HG03025 (cell line): ENCODE data around the gene VAMP2.

ENCODE experiments used
- ATAC-seq: cut with Tn5 transposase; IDR thresholded peaks from one replicate; pipeline ENCODE4 v1.9.1; 2021; ENCODE audit warnings: mild to moderate bottlenecking, moderate library complexity; ENCODE audit not compliant: unreplicated experiment, low FRiP score

Gene VAMP2

DNA sequence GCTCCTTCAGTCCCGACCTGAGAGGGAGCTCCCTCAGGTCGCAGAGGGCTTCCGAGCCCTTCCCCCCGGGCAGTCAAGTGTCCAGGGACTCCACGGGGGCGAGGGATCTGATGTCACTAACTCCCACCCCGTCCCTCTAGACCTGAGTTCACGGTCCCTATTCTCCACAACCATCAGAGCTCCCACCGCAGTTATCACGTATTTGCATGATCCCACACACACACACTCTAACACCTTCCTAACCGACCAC, 6.8 kb downstream of the VAMP2 start:
- ATAC-seq, result no peak

- no peak for ATAC-seq
Observed at GRCh38 chr17:8155231-8155995, 7.3 kb downstream of the VAMP2 start.

DNA sequence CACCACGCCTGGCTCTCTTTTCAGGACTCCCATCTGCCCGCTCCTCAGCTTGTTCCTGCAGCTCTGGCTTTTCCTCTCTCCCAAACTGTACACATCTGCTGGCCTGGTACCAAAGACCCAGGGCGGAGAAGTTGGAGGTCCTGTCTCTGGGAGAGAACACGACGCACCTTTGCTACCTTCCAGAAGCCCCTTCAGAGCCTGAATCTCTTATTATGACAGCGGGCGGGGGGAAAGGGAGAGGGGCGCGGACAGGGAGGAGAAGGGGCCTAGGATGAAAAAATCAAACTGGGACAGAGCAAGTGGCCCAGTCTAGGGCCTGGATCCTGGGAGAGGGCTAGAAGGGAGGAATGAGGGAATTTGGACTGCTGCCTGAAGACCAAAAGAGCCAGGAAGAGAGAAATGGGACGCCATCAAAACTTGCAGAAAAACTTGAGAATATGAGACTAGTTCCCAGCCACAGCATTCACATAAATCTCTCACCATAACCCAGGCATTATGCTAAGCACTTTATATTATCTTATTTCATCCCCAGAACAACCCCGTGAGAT, 8.1 kb downstream of the VAMP2 start:
- ATAC-seq, result no peak

DNA sequence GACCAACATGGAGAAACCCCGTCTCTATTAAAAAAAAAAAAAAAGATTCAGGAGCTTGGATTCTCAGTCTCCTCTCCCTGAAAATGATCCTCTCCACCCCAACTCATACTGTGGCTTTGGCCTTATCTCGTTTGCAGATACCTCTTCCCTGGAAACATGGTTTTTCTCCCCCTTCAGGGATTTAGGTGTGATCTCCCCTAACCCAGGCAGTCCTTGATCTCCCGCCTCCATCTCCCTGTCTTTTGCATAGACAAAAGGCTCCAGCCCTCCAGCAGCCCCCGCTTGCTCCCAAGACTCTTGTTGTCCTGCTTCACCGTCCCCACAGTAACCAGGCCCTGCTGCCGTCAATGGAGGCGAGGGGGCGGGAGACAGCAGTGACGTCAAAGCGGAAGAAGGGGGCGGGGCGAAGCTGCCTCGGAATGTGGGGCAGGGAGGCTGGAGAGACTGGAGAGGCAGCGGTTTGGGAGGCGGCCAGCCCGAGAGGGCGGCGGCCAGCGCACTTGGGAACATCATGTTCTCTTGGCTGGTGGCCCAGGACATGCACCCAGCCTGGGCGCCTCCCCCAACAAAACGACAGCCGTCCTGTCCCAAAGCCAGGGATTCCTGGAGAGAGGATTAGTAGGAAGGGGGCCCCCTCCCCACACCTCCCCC, 8.7 kb downstream of the VAMP2 start:
- no peak for ATAC-seq

DNA sequence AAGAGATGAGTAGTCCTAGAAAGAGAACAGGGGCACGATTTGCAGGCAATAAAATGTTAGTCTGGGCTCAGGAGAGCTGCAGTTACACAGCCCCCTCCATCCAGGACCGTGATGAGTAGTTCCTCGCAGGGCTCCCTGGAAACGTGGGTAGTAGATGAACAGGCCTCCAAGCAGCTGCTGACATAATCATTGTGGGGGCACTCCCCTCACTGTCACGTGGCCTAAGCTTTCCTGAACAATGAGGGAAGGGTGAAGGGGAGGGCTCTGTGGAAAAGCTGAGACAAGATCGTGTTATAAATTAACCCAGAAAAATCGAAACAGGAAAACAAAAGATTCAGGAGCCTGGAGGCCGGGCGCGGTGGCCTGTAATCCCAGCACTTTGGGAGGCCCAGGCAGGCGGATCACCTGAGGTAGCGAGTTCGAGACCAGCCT, 9.2 kb downstream of the VAMP2 start:
- no peak for ATAC-seq

DNA sequence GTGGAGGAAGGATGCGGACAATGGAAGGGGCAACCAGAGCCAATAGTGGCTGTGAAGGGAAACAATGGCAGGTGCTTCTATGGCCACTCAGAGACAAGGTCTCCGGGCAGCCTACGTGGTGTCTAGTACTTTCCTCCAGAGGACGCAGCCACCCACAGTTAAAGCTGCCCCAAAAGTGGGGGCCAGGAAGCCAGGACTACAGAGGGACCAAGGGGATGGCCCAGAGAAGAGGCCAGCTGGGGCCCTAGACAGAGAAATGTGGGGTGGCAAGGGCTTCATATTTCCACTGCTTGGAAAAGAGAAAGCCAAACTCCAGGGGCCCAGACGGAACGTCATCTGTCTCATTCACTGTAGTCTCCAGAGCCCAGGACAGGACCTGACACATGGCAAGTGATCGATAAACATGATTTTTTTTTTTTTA, 9.7 kb downstream of the VAMP2 start:
- no peak for ATAC-seq

- no peak for ATAC-seq
Observed at GRCh38 chr17:8152112-8152775, 10.5 kb downstream of the VAMP2 start, which contains the start of gene PER1. TSS of gene PER1 (minus strand) at chr17:8152404. CDS start at chr17:8150706, 1,698 bp downstream.

GRCh38 chr17:8151641-8152111, 11.1 kb downstream of the VAMP2 start:
- no peak for ATAC-seq

- ATAC-seq, result no peak
Observed at GRCh38 chr17:8151120-8151640, 11.6 kb downstream of the VAMP2 start.

DNA sequence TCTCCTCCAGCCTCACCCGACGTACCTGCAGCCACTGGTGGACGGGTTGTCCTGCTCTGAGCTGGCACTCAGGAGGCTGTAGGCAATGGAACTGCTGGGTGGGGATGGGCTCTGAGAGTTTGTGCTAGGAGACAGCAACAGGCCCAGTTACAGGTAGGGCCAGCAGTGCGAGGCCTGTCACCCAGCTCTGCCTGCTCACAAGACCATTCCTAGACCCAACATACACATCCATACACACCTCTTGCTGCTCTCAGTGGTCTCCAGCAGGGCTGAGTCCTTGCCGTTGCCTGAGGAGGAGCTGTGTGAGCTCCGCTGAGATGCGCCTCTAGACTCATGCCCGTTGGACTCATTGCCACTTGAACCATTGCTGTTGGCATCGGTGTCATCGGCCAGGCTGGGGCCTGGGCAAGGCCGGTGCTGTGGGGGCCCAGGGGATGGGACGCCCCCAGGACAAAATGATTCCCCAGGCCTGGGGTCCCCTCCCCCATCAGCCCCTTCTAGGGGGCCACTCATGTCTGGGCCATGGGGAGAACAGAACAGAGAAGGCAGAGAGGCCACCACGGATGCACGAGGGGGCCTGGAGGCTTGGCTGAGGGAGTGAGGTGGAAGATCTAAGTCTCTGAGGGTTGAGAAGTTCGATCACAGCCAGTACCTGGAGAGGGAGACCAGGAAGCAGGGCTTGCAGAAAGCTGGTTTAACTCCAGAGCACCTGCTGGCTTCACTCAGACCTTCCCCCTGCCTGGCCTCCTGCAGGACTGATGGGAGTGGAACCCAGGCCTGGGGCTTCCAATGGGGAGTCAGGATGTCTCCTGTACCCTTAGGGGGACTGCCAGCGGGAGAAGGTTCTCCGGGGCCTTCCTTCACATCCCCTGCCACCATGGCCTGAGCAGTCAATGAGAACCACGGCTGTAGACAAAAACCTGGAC, 12.3 kb downstream of the VAMP2 start:
- no peak for ATAC-seq

DNA sequence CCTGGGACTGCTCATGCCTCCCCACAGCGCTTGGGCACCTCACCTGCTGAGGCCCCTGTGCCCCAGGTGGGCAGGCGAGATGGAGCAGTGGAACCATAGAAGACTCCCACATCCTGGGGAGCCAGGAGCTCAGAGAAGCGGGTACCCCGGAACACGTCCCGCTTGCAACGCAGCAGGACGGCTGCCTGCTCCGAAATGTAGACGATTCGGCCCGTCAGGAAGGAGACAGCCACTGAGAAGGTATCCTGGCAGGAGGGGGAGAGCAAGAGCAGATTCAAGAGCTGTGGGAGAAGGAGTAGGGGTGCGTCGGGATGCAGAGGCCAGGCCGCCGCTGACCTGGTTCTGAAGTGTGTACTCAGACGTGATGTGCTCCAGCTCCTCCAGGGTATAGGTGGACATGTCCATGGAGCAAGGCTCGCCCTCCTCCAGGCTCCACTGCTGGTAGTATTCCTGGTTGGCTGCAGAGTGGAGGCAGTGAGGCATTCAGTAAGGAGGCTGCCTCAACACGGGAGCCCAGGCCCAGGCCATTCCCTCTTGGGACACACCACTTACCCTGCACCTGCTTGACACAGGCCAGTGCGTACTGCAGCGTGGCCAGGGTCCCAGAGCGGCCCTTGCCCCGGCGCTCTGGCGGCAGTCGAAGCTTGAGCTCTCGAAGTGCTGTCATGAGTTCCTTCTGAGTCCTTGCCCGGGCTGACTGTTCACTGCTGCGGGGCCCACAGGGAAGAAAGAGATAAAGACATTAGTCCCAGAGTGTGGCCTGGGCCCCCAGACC, 13.1 kb downstream of the VAMP2 start:
- no peak for ATAC-seq

GRCh38 chr17:8148560-8148959, 14.2 kb downstream of the VAMP2 start:
- no peak for ATAC-seq

- no peak for ATAC-seq
Observed at GRCh38 chr17:8147805-8148404, 14.8 kb downstream of the VAMP2 start.

DNA sequence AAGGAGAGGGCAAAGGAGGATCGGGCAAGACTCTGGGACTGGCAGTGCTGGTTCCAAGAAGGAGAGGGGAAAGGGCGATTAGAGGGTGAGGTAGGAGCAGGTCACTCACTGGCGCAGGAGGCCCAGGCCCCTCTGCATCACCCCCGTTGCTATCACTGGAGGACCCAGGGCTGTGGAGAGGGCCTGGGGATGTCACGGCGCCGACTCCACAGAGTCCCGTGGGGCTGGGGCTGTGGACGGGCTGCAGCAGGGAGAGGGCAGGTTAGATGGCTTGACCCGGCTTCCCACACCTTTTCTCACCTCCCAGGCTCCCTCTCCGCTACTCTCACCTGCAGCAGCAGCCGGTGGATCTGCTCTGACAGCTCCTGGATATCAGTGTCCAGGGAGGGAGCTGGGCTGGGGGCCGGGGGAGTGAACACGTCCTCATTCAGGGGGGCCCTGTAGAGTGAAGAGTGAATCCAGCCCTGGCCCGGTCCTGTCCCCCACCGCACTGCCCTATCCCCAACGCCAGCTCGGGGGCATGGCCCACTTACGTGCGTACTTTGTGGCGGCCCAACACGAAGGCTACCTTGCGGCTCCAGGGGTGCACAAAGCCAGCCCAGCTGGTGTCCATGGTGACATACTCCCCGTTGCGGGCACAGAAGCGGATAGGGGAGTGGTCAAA, 15.5 kb downstream of the VAMP2 start:
- ATAC-seq, result no peak

DNA sequence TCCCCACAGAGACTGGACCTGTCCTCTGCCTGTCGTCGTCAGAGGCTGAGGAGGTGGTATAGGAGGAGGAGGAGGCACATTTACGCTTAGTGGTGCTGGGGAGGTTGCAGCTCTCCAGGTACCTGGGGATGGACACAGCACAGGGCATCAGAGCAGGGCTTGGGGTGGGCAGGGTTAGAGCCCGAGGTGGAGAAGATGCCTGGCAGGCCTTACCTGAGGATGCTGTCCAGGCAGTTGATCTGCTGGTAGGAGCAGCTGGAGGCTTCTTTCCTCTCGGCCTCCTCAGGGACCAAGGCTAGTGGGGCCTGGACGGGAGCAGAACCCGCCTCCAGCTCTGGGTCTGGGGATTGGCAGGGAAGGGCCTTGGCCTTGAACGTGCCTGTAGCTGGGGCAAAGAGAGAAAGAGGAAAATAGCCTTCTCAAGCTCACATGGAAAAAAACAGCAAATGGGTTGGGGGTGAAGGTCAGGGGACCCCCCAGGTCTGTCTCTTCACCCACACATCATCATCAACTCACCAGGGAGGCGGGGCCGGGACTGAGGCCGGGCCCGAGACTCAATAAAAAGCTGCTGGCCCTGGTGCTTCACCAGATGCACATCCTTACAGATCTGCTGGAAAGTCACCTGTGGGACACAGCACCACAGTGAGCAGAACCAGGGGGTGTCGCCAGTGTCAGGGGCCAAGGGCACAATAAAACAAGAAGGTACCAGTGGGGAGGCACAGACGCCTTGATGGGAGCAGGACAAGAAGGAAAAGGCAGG, 16.2 kb downstream of the VAMP2 start:
- no peak for ATAC-seq

- no peak for ATAC-seq
Observed at GRCh38 chr17:8145811-8146210, 16.9 kb downstream of the VAMP2 start.

GRCh38 chr17:8144401-8145231, 18.1 kb downstream of the VAMP2 start:
- no peak for ATAC-seq
